PC-9 (cell line): ENCODE data around the gene FRG2.
"Not testable (repeated sequence)": the region's sequence is repeated elsewhere in the genome, so short reads cannot be mapped to it uniquely, and the experiment has no call there.

Experiments used
- EZH2 ChIP-seq: fragments of 200-600 bp; sonication (generic); IDR thresholded peaks from 2 replicates; pipeline ENCODE4 v1.8.0; 2017; ENCODE audit warnings: antibody characterized with exemption, low read depth
- TF ChIP-seq, protein P1 (sequence below): fragments of 200-600 bp; sonication (generic); conservative IDR thresholded peaks from 2 replicates; pipeline ENCODE4 v1.6.1; 2017; ENCODE audit warnings: mixed run types, antibody characterized with exemption, mild to moderate bottlenecking, moderate library complexity

DNA sequence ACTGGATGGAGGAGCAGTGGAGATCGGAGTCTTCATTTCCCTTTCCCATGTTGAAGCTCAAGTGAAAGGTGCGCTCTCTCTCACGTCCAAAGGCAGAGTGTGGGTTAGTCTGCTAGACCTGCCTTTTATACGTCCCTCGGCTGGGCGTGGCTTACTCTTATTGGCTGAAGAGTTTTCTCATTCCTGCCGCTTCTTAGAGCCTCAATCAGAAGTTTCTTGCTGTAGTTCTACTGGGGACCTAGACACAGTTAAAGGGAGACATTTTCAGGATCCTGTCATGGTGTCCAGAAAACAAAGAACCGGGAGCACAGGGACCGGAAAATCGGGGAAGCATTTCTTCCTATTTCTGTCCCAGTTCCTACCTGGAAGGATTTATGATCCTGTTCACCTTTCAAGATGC, at the start of gene FRG2:
- TF ChIP-seq, protein P1, sequence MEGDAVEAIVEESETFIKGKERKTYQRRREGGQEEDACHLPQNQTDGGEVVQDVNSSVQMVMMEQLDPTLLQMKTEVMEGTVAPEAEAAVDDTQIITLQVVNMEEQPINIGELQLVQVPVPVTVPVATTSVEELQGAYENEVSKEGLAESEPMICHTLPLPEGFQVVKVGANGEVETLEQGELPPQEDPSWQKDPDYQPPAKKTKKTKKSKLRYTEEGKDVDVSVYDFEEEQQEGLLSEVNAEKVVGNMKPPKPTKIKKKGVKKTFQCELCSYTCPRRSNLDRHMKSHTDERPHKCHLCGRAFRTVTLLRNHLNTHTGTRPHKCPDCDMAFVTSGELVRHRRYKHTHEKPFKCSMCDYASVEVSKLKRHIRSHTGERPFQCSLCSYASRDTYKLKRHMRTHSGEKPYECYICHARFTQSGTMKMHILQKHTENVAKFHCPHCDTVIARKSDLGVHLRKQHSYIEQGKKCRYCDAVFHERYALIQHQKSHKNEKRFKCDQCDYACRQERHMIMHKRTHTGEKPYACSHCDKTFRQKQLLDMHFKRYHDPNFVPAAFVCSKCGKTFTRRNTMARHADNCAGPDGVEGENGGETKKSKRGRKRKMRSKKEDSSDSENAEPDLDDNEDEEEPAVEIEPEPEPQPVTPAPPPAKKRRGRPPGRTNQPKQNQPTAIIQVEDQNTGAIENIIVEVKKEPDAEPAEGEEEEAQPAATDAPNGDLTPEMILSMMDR: not testable (repeated sequence)
- not testable (repeated sequence) for TF ChIP-seq EZH2
